Fibroblast of lung (primary cell): ENCODE data around the gene CCDC12.

Experiments
- CTCF ChIP-seq, 2 donors: IDR thresholded peaks in 1 of 2; conservative IDR thresholded peaks in 1 of 2; 1 replicate in 1 of 2; 2 replicates in 1 of 2; pipeline ENCODE4 v1.5.1; 2011 to 2012; ENCODE audit warnings: low read length in 2 of 2, control low read depth in 1 of 2, inconsistent platforms in 1 of 2, low read depth in 1 of 2, mild to moderate bottlenecking in 1 of 2
- EZH2 ChIP-seq: IDR thresholded peaks from 2 replicates; pipeline ENCODE4 v1.5.1; 2012; ENCODE audit warnings: low read length, control low read depth, mild to moderate bottlenecking; ENCODE audit errors: missing control alignments

DNA sequence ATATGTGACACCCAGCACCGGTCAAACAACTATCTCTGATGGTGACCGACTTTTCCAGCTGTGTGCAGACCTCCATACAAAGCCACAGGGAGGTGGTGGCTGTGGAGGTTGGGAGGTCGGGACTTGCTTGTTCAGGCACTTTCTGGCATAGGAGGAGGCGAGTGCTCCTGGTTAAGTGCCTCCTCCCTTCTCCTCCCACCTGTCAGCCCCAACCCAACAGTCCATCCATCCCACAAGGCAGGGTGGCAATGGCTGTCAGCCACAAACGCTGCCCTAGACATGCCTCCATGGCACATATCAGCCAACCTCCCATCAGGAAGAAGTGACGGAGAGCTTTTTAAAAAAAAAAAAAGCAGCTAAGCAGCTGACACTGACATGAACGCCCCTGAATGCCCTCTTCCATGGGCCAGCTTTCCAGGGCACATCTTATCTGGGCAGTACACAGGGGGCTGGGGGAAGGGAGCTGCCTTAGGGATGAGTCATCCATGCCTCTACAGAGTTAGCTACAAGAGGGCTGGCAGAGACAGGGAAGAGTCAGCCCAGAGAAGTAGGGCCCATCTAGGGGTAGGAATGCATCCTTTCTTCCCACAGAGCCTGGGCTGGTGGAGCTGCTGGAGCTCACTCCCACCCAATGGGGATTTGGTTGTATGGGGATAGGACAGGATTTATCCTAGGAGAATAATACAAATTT is 41.2 kb downstream of the CCDC12 start:
- TF ChIP-seq EZH2, result no peak
- TF ChIP-seq CTCF (conservative IDR thresholded peaks at IDR 0.05 in 1 of 2, IDR thresholded peaks at IDR 0.05 in 1 of 2; ENCODE audit: low read depth in 1 of 2, low read length in 2 of 2), result peak; percentile 90 to 91
